Activated CD8-positive, alpha-beta memory T cell treated with anti-CD3 and anti-CD28 coated beads, Interleukin-2, amount 50 U/mL, for 1 hour (primary cell): ENCODE results near the gene CNKSR3.

Experiments
- DNase-seq: peaks from one replicate; pipeline ENCODE4 v3.0.0-alpha.2; 2020; ENCODE audit errors: extremely low read depth

Gene CNKSR3

GRCh38 chr6:154502553-154502952 is 7.9 kb downstream of the CNKSR3 start:
- no peak for DNase-seq

- DNase-seq, result no peak
Measured at GRCh38 chr6:154501578-154501868, 9.0 kb downstream of the CNKSR3 start.

GRCh38 chr6:154500769-154501577 is 9.5 kb downstream of the CNKSR3 start:
- DNase-seq, result no peak

- DNase-seq, result no peak
Measured at GRCh38 chr6:154499855-154500589, 10.5 kb downstream of the CNKSR3 start.

GRCh38 chr6:154498340-154498934 is 12.0 kb downstream of the CNKSR3 start:
- DNase-seq, result no peak

- DNase-seq, result no peak
Measured at GRCh38 chr6:154496793-154497517, 13.5 kb downstream of the CNKSR3 start.

GRCh38 chr6:154496186-154496585 is 14.3 kb downstream of the CNKSR3 start:
- DNase-seq, result no peak

GRCh38 chr6:154494592-154495311 is 15.7 kb downstream of the CNKSR3 start:
- DNase-seq, result no peak

GRCh38 chr6:154491567-154492470 is 18.7 kb downstream of the CNKSR3 start:
- no peak for DNase-seq

- DNase-seq, result no peak
Measured at GRCh38 chr6:154489822-154490221, 20.7 kb downstream of the CNKSR3 start.

- DNase-seq, result no peak
Measured at GRCh38 chr6:154488802-154489437, 21.6 kb downstream of the CNKSR3 start.

- no peak for DNase-seq
Measured at GRCh38 chr6:154488248-154488593, 22.3 kb downstream of the CNKSR3 start.

- DNase-seq, result no peak
Measured at GRCh38 chr6:154487367-154488247, 22.9 kb downstream of the CNKSR3 start.

GRCh38 chr6:154485815-154486214 is 24.7 kb downstream of the CNKSR3 start:
- no peak for DNase-seq

- no peak for DNase-seq
Measured at GRCh38 chr6:154484942-154485341, 25.5 kb downstream of the CNKSR3 start.

- no peak for DNase-seq
Measured at GRCh38 chr6:154482858-154483257, 27.6 kb downstream of the CNKSR3 start.

GRCh38 chr6:154481521-154482013 is 28.9 kb downstream of the CNKSR3 start:
- no peak for DNase-seq

GRCh38 chr6:154479771-154480639 is 30.5 kb downstream of the CNKSR3 start:
- DNase-seq, result no peak
